ENCODE measurements around the gene CDH4. TPM values are rescaled to one million over a fixed set of nuclear protein-coding genes. Genes with fewer than 3 reads are reported as not detected.

Gene CDH4
- total RNA-seq, 1 experiment from 2014 or later: not detected

DNA sequence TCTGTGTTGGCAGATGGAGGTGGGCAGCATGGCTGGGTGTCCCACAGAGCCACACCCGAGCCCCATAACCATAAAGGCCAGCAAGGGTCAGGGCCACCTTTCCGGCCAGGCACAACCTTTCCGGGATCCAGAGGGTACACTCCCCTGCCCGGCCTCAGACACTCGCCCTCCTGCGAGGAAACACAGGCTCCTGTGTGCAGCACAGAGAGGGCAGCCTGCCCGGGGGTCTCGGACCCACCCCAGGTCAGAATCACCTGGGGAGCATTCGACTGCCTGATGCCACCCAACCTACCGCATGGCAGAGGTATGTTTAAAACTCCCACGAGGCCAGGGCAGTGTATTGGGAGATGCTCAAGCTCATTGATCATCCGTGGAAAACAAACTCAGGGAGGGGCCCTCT is 553.3 kb downstream of the CDH4 start:
- ATAC-seq (no peak), DNase-seq (ENCODE audit: low read depth, low spot score) (no peak)
- H3K4me1 ChIP-seq (ENCODE audit: control insufficient read depth, insufficient read depth, low read length): no peaks in the 10 kb centered on the region
- intact Hi-C loops (cut with micrococcal nuclease; ENCODE audit: unreplicated experiment) (no loop called here), in situ Hi-C loops (cut with HindIII; ENCODE audit: low pct_unique_long_range_greater_than_20kb, low sequenced_read_pairs) (no loop called here)
- no peak overlapping the region for H3K4me3 ChIP-seq (ENCODE audit: low read depth in 2 of 2, low read length in 2 of 2)
- H3K36me3 ChIP-seq (ENCODE audit: control insufficient read depth, insufficient read depth, low read length): no peaks in the 10 kb centered on the region
- H3K9me3 ChIP-seq (ENCODE audit: control insufficient read depth, insufficient read depth, low read depth, low read length): no peaks in the 10 kb centered on the region
- ChIA-PET CTCF (no interaction called here), POLR2A (no interaction called here)
- H3K27ac ChIP-seq (ENCODE audit: low read length): no peak overlapping the region
- TF ChIP-seq TCF7L2 (IDR thresholded peaks at IDR 0.05; ENCODE audit: low read depth, low read length) (no peak), SIN3A (IDR thresholded peaks at IDR 0.05; ENCODE audit: borderline replicate concordance, insufficient read depth, low read depth, low read length) (no peak), POLR2AphosphoS5 (IDR thresholded peaks at IDR 0.05; ENCODE audit: low read depth, low read length) (no peak), CTCF (IDR thresholded peaks at IDR 0.05) (no peak), REST (IDR thresholded peaks at IDR 0.05; ENCODE audit: insufficient read depth in 1 of 2, low read depth in 2 of 2, low read length in 1 of 2) (no peak)
- BruUV-seq (replicated peaks): no TSS peak
- peaks cover 2% of the 10 kb centered on the region; the same call in 1 of the 2 replicates for H3K27me3 ChIP-seq (ENCODE audit: control insufficient read depth, insufficient read depth, low read length)

DNA sequence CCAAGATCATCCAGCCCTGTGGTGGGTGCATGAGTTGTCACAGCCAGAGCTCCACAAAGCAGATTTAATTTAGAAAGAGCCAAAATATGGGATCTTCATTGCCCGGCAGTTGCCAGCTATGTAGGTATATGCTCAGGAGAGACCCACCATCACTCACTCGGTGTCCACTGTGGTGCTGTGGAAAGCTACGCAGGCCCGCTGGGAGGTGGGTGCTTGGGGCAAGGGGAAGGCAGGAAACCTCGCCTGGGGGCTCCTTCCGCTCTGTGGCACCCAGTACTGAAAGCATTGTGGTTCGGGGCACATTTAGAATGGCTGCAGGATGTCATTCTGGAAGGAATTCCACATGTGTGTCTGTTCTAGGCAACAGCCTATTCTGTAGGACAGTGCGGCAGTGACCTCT is 553.7 kb downstream of the CDH4 start:
- DNase-seq (ENCODE audit: low read depth, low spot score) (no peak), ATAC-seq (no peak)
- TF ChIP-seq CTCF (IDR thresholded peaks at IDR 0.05): no peak
- no peak for TF ChIP-seq POLR2AphosphoS5 (IDR thresholded peaks at IDR 0.05; ENCODE audit: low read depth, low read length)
- TF ChIP-seq REST (IDR thresholded peaks at IDR 0.05; ENCODE audit: insufficient read depth in 1 of 2, low read depth in 2 of 2, low read length in 1 of 2): no peak
- no peak for TF ChIP-seq SIN3A (IDR thresholded peaks at IDR 0.05; ENCODE audit: borderline replicate concordance, insufficient read depth, low read depth, low read length)
- no peak for TF ChIP-seq TCF7L2 (IDR thresholded peaks at IDR 0.05; ENCODE audit: low read depth, low read length)
- peaks cover 2% of the 10 kb centered on the region; the same call in 1 of the 2 replicates for H3K27me3 ChIP-seq (ENCODE audit: control insufficient read depth, insufficient read depth, low read length)
- ChIA-PET CTCF (no interaction called here), POLR2A (no interaction called here)
- no TSS peak for BruUV-seq (replicated peaks)
- in situ Hi-C loops (cut with HindIII; ENCODE audit: low pct_unique_long_range_greater_than_20kb, low sequenced_read_pairs): no loop called here
- H3K9me3 ChIP-seq (ENCODE audit: control insufficient read depth, insufficient read depth, low read depth, low read length): no peaks in the 10 kb centered on the region
- H3K36me3 ChIP-seq (ENCODE audit: control insufficient read depth, insufficient read depth, low read length): no peaks in the 10 kb centered on the region
- intact Hi-C loops (cut with micrococcal nuclease; ENCODE audit: unreplicated experiment): no loop called here
- no peak overlapping the region for H3K27ac ChIP-seq (ENCODE audit: low read length)
- no peak overlapping the region for H3K4me3 ChIP-seq (ENCODE audit: low read depth in 2 of 2, low read length in 2 of 2)
- H3K4me1 ChIP-seq (ENCODE audit: control insufficient read depth, insufficient read depth, low read length): no peaks in the 10 kb centered on the region
